ENCODE data around the gene IFT27.

Gene IFT27

DNA sequence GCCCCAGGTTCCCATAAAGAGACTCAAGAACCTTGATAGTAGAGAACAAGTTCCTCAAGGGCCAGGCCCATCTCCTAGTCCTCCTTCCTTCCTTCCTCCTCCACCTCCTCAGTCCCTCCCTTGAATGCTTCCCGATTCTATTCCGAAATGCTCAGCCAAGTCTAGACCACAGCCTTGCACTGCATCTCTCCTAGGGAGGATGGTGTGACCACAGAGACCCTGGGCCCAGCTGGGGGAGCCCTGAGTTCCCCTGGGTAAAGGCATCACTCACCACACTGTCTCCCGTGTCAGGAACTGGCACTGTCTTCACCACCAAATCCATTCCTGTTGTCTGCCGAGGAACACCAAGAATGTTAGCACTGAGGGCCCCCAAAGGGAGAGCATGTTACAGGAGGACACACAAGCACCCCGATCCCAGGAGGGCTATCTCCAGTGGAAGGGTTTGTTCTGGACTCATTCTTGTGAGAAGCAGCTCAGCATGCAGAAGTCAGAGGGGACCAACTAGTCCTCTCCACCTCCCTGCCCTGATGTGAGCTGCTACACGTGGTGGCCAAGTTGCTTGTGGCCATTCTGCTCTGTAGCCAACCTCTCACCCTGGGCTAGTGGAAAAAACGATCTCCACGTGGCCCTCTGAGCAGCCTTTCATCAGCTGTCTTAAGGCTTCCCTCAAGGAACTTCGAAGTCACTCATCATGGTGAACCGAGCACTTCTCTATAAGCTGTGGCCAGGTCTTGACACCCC is 8.7 kb downstream of the IFT27 start:
- no peak overlapping the region for H3K27ac ChIP-seq
- CTCF ChIA-PET = interaction anchor here (0.7 to 0.9 kb wide), 2 partner anchors 9 to 66 kb away, joined by 3 to 4 read pairs; no protein-coding TSS in a partner anchor
- POLR2A ChIA-PET (ENCODE audit: low non-redundant PET) = no interaction called here
- DNase-seq (ENCODE audit: low spot score) = no peak
- TF ChIP-seq, protein P1, sequence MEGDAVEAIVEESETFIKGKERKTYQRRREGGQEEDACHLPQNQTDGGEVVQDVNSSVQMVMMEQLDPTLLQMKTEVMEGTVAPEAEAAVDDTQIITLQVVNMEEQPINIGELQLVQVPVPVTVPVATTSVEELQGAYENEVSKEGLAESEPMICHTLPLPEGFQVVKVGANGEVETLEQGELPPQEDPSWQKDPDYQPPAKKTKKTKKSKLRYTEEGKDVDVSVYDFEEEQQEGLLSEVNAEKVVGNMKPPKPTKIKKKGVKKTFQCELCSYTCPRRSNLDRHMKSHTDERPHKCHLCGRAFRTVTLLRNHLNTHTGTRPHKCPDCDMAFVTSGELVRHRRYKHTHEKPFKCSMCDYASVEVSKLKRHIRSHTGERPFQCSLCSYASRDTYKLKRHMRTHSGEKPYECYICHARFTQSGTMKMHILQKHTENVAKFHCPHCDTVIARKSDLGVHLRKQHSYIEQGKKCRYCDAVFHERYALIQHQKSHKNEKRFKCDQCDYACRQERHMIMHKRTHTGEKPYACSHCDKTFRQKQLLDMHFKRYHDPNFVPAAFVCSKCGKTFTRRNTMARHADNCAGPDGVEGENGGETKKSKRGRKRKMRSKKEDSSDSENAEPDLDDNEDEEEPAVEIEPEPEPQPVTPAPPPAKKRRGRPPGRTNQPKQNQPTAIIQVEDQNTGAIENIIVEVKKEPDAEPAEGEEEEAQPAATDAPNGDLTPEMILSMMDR (conservative IDR thresholded peaks at IDR 0.05; ENCODE audit: low read depth) = no peak

DNA sequence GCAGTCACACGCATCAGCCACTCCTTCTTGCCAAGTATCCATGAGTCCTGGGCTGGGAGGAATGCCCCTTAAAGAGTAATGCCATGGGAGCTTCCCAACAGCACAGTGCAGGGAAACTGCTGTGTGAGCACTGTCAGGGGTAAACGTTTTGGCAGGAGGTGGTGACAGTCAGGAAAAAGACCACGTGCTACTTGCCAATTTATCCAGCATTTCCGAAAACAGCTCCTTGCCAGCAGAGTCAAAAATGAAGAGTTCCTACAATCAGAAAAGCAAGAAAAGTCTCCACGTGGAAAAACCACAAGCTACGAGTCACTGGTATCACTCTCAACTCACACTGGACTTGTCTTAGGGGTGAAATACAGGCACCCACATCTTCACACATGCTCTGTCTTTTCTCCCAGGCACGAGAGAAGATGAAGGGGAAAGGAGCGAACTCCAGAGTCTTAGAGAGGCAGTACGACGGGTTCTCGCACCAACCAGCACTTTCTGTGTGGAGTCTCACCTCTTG is 9.9 kb downstream of the IFT27 start:
- TF ChIP-seq, protein P1 (conservative IDR thresholded peaks at IDR 0.05; ENCODE audit: low read depth) = no peak
- no peak for DNase-seq (ENCODE audit: low spot score)
- ChIA-PET CTCF (interaction anchor here (0.7 kb wide), 1 partner anchor 67 kb away, joined by 3 read pairs; no protein-coding TSS in a partner anchor), POLR2A (ENCODE audit: low non-redundant PET) (interaction anchor here (0.6 kb wide), 1 partner anchor 235 kb away, joined by 5 read pairs; no protein-coding TSS in a partner anchor)
- H3K27ac ChIP-seq = peak overlapping the region; percentile 91

DNA sequence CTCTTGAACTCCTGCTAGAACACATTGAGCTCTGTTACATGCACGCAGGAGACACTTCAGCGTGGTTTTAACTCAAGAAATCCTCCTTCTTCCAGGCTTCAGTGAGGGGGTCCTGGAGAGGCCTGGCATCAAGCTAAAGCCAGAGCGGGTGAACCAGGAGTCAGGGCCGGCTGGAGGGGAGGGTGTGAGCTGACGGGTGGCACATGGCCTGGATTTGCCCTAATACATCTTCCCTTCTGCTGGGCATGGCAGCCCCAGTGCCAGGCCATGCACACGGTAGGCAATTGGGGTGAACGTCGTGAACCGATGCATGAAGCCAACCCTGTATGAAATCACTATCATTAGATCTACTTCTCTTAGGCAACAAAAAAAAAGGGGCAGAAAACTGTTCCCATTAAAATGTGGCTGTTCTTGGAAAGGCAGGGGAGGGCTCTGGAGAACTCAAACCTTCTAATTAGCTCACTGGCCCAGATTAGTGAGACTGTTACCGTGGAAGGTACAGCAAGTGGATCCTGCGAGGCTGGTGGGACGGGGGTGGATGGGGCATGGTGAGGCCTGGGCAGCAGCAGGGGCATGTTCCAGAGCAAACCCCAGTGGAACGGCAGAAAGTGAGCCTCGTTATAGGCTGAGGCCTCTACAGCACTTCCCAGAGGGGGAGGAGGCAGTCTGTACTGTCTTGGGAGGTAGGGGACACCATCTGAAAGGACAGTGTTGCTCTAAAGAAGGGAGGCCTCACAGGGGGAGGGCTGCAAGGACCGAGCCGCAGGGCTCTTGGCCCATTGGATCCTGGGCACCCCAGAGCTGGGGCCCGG is 10.6 kb downstream of the IFT27 start:
- no peak for DNase-seq (ENCODE audit: low spot score)
- ChIA-PET POLR2A (ENCODE audit: low non-redundant PET) (interaction anchor here (0.6 kb wide), 1 partner anchor 234 kb away, joined by 5 read pairs; no protein-coding TSS in a partner anchor), CTCF (no interaction called here)
- TF ChIP-seq, protein P1 (conservative IDR thresholded peaks at IDR 0.05; ENCODE audit: low read depth) = no peak
- peak overlapping the region; percentile 91 for H3K27ac ChIP-seq

DNA sequence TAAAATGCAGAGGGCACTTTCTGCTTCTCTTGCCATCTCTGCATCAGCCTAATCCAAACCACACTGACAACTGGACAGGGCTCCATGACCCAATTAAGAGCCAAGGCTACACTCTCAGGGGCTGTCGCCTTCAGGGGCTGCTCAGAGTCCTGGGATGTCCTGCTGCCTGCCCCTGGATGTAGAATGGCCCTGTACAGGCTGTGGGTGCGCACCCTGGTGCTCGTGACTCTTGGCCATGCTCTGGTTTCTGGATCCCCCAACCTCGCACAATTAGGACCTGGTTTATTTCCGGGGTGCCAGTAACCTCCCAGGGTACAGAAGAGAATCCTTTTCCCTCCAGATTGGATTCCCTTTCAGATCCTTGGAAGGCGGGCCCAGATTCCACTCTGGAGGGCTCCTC is 11.3 kb downstream of the IFT27 start:
- TF ChIP-seq, protein P1 (conservative IDR thresholded peaks at IDR 0.05; ENCODE audit: low read depth) = no peak
- POLR2A ChIA-PET (ENCODE audit: low non-redundant PET) = no interaction called here
- no peak for DNase-seq (ENCODE audit: low spot score)
- peak overlapping the region; percentile 91 for H3K27ac ChIP-seq
- CTCF ChIA-PET = no interaction called here

DNA sequence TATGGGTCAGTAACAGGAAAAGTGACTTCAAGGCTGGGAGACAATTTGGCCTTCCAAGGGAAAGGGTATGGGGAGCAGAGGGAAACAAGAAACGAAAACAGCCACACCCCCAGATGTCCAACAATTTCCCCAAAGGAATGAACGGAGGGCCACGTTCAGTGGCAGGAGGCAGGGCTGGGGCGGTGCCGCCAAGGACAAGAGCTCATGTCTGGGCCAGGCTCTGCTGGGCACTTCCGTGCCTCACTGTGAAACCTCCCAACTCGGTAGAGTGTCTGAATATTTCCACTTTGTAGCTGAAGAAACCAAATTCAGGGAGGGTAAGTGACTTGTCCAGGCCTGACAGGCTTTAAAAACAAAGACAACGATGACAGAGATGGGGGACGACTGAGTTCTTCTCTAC is 11.9 kb downstream of the IFT27 start:
- TF ChIP-seq, protein P1 (conservative IDR thresholded peaks at IDR 0.05; ENCODE audit: low read depth) = no peak
- H3K27ac ChIP-seq = peak overlapping the region; percentile 91
- DNase-seq (ENCODE audit: low spot score) = no peak
- ChIA-PET POLR2A (ENCODE audit: low non-redundant PET) (no interaction called here), CTCF (no interaction called here)

DNA sequence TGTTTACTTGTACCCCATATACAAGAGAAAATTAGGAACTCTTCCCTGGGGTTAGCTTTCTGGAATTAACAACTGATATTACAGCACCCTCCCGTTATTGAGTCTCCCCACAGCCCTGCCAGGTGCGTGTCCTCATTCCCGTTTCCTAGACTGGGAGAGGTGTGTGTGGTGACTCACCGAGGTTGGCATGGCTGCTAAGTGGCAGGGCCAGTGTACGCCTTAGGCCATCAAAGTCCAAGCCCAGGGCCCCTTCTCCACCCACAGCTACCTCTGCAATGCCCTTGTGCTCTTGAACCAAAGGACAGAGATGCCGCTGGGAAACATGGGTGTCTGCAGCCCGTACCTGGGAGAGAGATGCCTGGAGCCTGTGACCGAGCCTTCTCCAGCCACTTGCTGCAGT is 12.3 kb downstream of the IFT27 start:
- CTCF ChIA-PET = no interaction called here
- peak; percentile 66 for DNase-seq (ENCODE audit: low spot score)
- TF ChIP-seq, protein P1 (conservative IDR thresholded peaks at IDR 0.05; ENCODE audit: low read depth) = no peak
- H3K27ac ChIP-seq = peak overlapping the region; percentile 91
- POLR2A ChIA-PET (ENCODE audit: low non-redundant PET) = no interaction called here

Data from RWPE1 (cell line).